Neural cell (in vitro differentiated cells): ENCODE data around the gene ELOVL7.

Experiments used
- EP300 ChIP-seq: fragments of 450-650 bp; conservative IDR thresholded peaks from 2 replicates; pipeline ENCODE4 v1.6.1; 2014; ENCODE audit warnings: antibody characterized with exemption, mild to moderate bottlenecking, moderate library complexity; ENCODE audit not compliant: poor library complexity, severe bottlenecking
- TF ChIP-seq, protein P1 (sequence below): fragments of 450-650 bp; IDR thresholded peaks from 2 replicates; pipeline ENCODE4 v1.5.1; 2014; ENCODE audit warnings: antibody characterized with exemption, mild to moderate bottlenecking, moderate library complexity; ENCODE audit not compliant: poor library complexity, severe bottlenecking

DNA sequence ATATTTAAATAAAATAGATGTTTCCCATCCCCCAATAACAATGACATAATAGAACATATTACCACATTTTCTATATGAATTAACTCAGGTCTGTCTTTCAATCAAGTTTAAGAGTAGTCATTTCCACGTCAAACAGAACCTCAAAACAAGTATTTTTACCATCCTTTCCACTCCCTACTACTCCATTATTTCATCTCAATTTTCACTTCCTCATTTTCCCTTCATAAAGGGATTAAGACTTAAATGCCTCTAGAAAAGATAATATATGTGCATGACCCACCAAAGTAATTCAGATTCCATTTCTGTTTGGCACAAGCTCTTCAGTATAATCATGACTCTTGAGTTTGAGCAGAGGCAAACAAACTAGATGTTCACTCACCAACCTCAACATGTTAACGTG is 40.4 kb downstream of the ELOVL7 start:
- TF ChIP-seq, protein P1, sequence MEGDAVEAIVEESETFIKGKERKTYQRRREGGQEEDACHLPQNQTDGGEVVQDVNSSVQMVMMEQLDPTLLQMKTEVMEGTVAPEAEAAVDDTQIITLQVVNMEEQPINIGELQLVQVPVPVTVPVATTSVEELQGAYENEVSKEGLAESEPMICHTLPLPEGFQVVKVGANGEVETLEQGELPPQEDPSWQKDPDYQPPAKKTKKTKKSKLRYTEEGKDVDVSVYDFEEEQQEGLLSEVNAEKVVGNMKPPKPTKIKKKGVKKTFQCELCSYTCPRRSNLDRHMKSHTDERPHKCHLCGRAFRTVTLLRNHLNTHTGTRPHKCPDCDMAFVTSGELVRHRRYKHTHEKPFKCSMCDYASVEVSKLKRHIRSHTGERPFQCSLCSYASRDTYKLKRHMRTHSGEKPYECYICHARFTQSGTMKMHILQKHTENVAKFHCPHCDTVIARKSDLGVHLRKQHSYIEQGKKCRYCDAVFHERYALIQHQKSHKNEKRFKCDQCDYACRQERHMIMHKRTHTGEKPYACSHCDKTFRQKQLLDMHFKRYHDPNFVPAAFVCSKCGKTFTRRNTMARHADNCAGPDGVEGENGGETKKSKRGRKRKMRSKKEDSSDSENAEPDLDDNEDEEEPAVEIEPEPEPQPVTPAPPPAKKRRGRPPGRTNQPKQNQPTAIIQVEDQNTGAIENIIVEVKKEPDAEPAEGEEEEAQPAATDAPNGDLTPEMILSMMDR = no peak
- no peak for TF ChIP-seq EP300
